Fibroblast of gingiva (primary cell): ENCODE data around the gene TSPAN31.

Experiments used
- DNase-seq: peaks from one replicate; pipeline ENCODE4 v3.0.0-alpha.2; 2011; ENCODE audit warnings: low read depth

The TSPAN31 gene

GRCh38 chr12:57735952-57736740 is 8.7 kb upstream of the TSPAN31 start:
- DNase-seq, result no peak

- no peak for DNase-seq
These were observed 7.9 kb upstream of the TSPAN31 start for GRCh38 chr12:57736741-57737466.

GRCh38 chr12:57737467-57738460 is 7.1 kb upstream of the TSPAN31 start:
- no peak for DNase-seq

GRCh38 chr12:57738661-57739237 is 6.1 kb upstream of the TSPAN31 start, which contains the start of gene AGAP2:
AGAP2 (minus strand) TSS chr12:57738742; CDS start chr12:57738246, 496 bp downstream.
- DNase-seq, result no peak

GRCh38 chr12:57739387-57739786 is 5.5 kb upstream of the TSPAN31 start:
- no peak for DNase-seq

- DNase-seq, result no peak
These were observed 4.8 kb upstream of the TSPAN31 start for GRCh38 chr12:57739914-57740538.

- no peak for DNase-seq
These were observed 4.0 kb upstream of the TSPAN31 start for GRCh38 chr12:57740656-57741412.

GRCh38 chr12:57741413-57741789 is 3.4 kb upstream of the TSPAN31 start:
- no peak for DNase-seq

- DNase-seq, result no peak
These were observed 2.7 kb upstream of the TSPAN31 start for GRCh38 chr12:57741844-57742738.

GRCh38 chr12:57743769-57744168 is 1.1 kb upstream of the TSPAN31 start:
- DNase-seq, result no peak

- peak; percentile 93 for DNase-seq
These were observed 554 bp upstream of the TSPAN31 start for GRCh38 chr12:57744194-57744776.

GRCh38 chr12:57745485-57745881 is 644 bp downstream of the TSPAN31 start:
- DNase-seq, result no peak

GRCh38 chr12:57746025-57746424 is 1.2 kb downstream of the TSPAN31 start:
- no peak for DNase-seq

- DNase-seq, result no peak
These were observed 4.2 kb downstream of the TSPAN31 start for GRCh38 chr12:57749061-57749460.

- DNase-seq, result no peak
These were observed 6.0 kb downstream of the TSPAN31 start for GRCh38 chr12:57750561-57751431.

GRCh38 chr12:57751432-57751787 is 6.6 kb downstream of the TSPAN31 start:
- no peak for DNase-seq

- peak; percentile 100 for DNase-seq
These were observed 7.2 kb downstream of the TSPAN31 start, which contains the start of gene CDK4 for GRCh38 chr12:57751788-57752667. CDK4 (minus strand) TSS chr12:57752310; CDS start chr12:57751717, 593 bp downstream.
